DMS79 (cell line): Measurements from ENCODE around the gene AMDHD2.

Experiments
- DNase-seq: peaks from one replicate; lab custom pipeline; 2025; lab: John Stamatoyannopoulos, UW

AMDHD2 gene

GRCh38 chr16:2482708-2483534, 37.2 kb upstream of the AMDHD2 start:
- DNase-seq = peak; percentile 52

DNA sequence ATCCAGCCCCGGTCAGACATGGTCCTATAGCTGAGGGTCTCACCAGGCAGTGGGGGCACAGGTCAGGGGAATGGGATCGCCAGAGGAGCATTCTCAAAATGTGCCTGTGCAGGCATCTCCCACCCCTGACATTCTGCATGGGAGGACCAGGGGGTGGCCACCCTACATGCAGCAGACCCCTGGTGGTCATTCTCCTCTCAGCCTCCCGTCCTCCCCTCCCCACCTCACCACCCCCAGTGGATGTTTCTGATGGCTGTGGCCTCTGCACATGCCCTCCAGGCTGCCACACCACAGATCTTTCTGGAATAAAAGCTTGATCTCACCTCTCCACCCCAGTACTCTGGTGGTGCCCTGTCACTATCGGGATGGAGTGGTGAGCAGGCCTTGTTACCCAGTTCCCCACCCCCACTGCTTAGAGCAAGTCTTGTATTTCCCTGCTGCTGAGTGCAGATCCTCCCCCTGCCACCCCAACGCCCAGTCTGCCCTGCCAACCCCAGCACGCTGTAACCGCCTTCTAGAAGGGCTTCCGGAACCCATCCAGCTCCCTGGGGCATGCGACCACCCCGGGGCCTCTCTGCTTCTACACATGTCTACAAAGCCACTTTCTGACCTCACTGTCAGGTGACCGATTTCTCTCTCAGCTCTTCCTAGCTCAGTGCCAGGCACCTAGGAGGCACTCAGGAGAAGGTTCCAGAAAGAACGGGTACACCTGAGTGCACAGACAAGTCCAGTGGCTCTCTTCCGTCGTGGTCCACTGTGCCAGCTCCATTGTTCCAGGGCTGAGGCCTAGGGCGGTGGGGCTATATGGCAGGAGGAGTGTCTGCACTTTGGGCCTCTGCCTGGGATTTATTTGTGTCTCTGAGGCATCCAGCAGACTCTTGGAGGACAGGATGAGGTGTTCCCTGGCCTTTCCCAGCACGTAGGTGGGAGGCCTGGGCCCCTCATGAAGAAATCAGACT, 36.0 kb upstream of the AMDHD2 start:
- DNase-seq = no peak

DNA sequence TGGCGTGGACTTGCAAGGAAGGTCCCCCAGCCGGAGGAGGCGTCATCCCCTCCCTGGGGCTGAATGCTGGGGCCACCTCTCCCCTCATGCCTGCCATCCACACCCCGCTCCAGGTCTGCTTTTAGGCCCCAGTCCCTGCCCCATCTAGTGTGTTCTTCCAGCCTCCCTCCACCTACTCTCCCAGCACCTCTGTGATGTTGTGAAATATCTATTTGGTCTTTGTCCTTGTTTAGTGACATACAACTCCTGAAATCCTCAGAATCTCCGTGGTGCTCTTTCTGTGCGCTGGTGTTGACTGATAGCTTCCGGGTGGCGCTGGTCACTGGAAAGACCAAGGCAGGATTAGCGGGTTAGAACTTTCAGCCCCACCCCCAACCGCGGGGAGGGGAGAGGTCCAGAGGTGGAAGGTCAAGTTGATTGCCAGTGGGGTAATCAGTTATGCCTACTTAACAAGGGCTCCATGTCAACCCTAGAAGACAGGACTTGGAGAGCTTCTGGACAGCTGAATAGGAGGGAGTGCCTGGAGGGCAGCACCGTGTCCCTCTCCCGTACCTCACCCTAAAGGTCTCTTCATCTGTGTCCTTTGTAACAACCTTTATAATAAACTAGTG, 35.2 kb upstream of the AMDHD2 start:
- DNase-seq = no peak

- no peak for DNase-seq
Measured at GRCh38 chr16:2485811-2486507, 34.2 kb upstream of the AMDHD2 start.

GRCh38 chr16:2486645-2487516, 33.3 kb upstream of the AMDHD2 start:
- DNase-seq = no peak

GRCh38 chr16:2487517-2487842, 32.7 kb upstream of the AMDHD2 start:
- no peak for DNase-seq

- no peak for DNase-seq
Measured at GRCh38 chr16:2487903-2488531, 32.2 kb upstream of the AMDHD2 start.

DNA sequence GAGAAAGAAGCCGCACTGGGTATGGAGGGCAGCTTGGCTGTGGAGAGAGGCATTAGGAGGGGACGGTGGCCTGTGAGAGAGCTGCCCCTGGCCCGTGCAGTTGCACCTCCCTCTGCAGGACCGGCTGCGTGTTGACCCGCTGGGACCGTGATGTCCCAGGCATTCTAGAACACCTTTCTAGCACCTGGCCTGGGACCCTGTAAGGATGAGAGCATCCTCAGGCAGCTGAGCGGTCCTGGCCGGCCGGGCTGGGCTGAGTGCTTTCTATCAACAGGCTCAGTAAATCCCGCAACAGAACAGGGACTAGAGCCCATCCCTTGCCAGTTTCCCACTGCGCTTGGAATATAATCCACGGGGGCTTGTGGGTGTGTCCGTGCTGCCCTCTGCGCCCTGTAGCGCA, 30.6 kb upstream of the AMDHD2 start:
- no peak for DNase-seq

GRCh38 chr16:2490190-2491105, 29.7 kb upstream of the AMDHD2 start:
- DNase-seq = peak; percentile 67

DNA sequence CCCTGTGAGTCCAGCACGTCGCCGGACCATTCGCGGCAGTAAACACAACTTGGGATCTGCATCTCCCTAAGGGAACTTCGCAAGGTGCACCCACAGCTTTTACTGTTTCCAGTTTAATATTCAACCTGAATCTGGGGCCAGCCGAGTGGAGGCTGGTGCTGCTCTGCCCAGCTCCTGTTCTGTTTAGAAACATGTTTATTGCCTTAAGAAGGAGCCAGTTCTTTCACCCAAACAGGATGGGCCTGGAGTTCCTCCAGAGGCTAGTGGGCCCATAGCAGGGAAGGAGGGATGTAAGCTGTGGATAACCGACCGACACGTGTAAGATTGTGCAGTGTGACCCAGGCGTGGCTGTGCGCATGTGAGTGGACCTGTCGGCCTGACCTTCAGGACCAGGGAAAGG, 27.9 kb upstream of the AMDHD2 start:
- DNase-seq = no peak

GRCh38 chr16:2493605-2494004, 26.6 kb upstream of the AMDHD2 start:
- DNase-seq = no peak

GRCh38 chr16:2494616-2495015, 25.6 kb upstream of the AMDHD2 start:
- DNase-seq = no peak

- DNase-seq = no peak
Measured at GRCh38 chr16:2495041-2495440, 25.1 kb upstream of the AMDHD2 start.

DNA sequence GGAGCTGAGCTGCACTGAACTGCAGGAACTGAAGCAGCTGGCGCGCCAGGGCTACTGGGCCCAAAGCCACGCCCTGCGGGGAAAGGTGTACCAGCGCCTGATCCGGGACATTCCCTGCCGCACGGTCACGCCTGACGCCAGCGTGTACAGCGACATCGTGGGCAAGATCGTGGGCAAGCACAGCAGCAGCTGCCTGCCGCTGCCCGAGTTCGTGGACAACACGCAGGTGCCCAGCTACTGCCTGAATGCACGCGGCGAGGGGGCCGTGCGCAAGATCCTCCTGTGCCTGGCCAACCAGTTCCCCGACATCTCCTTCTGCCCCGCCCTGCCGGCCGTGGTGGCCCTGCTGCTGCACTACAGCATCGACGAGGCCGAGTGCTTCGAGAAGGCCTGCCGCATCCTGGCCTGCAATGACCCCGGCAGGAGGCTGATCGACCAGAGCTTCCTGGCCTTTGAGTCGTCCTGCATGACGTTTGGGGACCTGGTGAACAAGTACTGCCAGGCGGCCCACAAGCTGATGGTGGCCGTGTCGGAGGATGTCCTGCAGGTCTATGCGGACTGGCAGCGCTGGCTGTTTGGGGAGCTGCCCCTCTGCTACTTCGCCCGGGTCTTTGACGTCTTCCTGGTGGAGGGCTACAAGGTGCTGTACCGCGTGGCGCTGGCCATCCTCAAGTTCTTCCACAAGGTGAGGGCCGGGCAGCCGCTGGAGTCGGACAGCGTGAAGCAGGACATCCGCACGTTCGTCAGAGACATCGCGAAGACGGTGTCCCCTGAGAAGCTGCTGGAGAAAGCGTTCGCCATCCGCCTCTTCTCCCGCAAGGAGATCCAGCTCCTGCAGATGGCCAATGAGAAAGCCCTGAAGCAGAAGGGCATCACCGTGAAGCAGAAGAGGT, 23.7 kb upstream of the AMDHD2 start:
- no peak for DNase-seq

- no peak for DNase-seq
Measured at GRCh38 chr16:2497116-2497630, 23.0 kb upstream of the AMDHD2 start.

DNA sequence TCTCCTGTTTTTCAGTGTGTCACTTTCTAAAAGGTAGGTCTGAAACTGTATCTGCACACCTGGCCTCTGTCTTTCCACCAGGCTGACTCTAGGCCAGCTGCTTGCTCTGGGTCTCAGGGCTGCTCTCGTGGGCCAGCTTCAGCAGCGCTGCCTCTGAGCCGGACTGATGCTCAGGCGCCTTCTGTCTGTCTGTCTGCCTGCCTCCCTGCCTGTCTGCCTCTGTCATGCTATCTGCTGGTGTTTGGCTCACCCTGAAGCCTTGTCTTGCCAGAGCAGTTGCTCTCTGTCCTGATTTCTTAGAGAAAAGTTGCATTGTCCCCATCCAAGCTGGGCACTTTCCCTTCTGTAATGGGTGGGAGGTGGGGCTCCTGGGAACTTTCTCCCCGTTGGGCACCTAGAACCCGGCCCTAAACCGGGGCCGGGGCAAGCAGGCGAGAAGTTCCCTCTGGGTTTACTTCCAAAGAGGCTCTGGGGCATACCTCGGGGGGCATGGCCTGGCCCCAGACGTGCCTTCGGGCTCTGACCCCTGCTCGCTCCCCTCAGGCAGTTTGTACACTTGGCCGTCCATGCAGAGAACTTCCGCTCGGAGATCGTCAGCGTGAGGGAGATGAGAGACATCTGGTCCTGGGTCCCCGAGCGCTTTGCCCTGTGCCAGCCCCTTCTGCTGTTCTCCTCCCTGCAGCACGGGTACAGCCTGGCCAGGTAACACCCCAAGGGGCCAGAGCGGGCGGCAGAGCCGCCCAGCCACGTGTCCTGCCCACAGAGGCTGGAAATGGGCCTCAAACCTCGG, 22.3 kb upstream of the AMDHD2 start:
- no peak for DNase-seq

DNA sequence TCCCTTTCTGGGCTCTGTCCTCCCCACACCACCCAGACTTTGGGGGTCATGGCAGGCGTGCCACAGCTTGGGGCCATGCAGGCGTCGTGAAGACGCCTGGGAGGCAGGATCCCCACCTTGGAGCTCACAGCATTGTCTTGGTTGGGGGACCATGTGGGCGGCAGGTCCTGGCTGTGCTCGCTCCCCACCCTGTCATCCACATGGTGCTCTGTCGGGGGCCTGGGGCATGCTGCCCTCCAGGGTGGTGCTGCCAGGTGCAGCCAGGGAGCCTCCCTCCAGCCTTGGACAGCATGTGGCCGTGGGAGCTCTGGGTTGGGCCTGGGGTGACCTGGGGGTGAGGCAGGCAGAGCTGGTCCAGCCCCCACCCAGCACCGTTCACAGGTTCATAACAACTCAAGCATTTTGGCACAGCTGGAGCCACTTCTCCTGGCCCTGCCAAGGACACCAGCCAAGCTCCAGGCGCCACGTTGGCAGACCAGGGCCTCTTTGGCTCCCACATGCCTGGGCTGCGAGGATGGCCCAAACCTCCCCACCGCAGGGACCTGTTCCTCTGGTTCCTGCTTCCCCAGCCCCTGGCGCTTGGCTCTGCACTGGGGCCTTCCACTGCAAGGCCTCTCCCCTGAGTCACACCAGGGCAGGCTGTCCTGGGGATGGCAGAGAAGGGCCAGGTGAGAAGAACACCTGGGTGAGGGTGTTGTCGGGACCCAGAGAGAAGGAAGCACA, 21.5 kb upstream of the AMDHD2 start:
- DNase-seq = no peak
